ENCODE measurements around the gene MRPL58. TPM values are rescaled to one million over a fixed set of nuclear protein-coding genes. Genes with fewer than 3 reads are reported as not detected.

The MRPL58 gene
- total RNA-seq, 4 donors from 2014 or later, result 44.4 to 110 (median 61.6) TPM

GRCh38 chr17:75064867-75065561 is 52.5 kb downstream of the MRPL58 start:
- Histone ChIP-seq H3K36me3 (peaks cover 5 to 58% (median 24%) of the 10 kb centered on the region in 3 donors), H3K9me3 (no peaks in the 10 kb centered on the region), H3K27me3 (no peaks in the 10 kb centered on the region), H3K27ac (no peak overlapping the region), H3K4me3 (no peak overlapping the region), H3K4me1 (peaks cover 0 to 6% (median 4%) of the 10 kb centered on the region in 3 donors)
- no peak for DNase-seq
- intact Hi-C loops (cut with DNase I), result no loop called here
- 81 to 91% methylated on average over 5 to 12 of the region's 18 CpGs for WGBS, 2 donors
- no peak for TF ChIP-seq CTCF (IDR thresholded peaks at IDR 0.05)
- TF ChIP-seq POLR2A (IDR thresholded peaks at IDR 0.05), result no peak

- no peak overlapping the region for H3K4me3 ChIP-seq
- H3K27ac ChIP-seq, result no peak overlapping the region
- intact Hi-C loops (cut with DNase I), result no loop called here
- no peak for TF ChIP-seq CTCF (IDR thresholded peaks at IDR 0.05)
- no peak for TF ChIP-seq POLR2A (IDR thresholded peaks at IDR 0.05)
- H3K4me1 ChIP-seq, result peaks cover 0 to under 1% (median 0%) of the 10 kb centered on the region in 3 donors
- H3K9me3 ChIP-seq, result no peaks in the 10 kb centered on the region
- peaks cover 5 to 51% (median 24%) of the 10 kb centered on the region in 3 donors for H3K36me3 ChIP-seq
- WGBS, 2 donors, result 59 to 76% methylated on average over 5 to 6 of the region's 6 CpGs
- no peak for DNase-seq
- H3K27me3 ChIP-seq, result no peaks in the 10 kb centered on the region
Measured at GRCh38 chr17:75065562-75066151, 53.2 kb downstream of the MRPL58 start.

GRCh38 chr17:75067856-75068255 is 55.4 kb downstream of the MRPL58 start:
- no peaks in the 10 kb centered on the region for H3K27me3 ChIP-seq
- 39 to 48% methylated on average over 4 of the region's 4 CpGs for WGBS, 2 donors
- H3K4me3 ChIP-seq, result no peak overlapping the region
- H3K27ac ChIP-seq, result no peak overlapping the region
- H3K36me3 ChIP-seq, result peaks cover 1 to 29% (median 15%) of the 10 kb centered on the region in 3 donors
- TF ChIP-seq CTCF (IDR thresholded peaks at IDR 0.05) (no peak), POLR2A (IDR thresholded peaks at IDR 0.05) (no peak)
- intact Hi-C loops (cut with DNase I), result no loop called here
- DNase-seq, result no peak
- no peaks in the 10 kb centered on the region for H3K9me3 ChIP-seq
- no peaks in the 10 kb centered on the region for H3K4me1 ChIP-seq

- DNase-seq, result no peak
- 76 to 87% methylated on average over 8 of the region's 8 CpGs for WGBS, 2 donors
- peaks cover 0 to 20% (median 6%) of the 10 kb centered on the region in 3 donors for H3K36me3 ChIP-seq
- H3K27ac ChIP-seq, result no peak overlapping the region
- no peaks in the 10 kb centered on the region for H3K9me3 ChIP-seq
- H3K4me1 ChIP-seq, result peaks cover 0 to 6% (median 0%) of the 10 kb centered on the region in 3 donors
- no peaks in the 10 kb centered on the region for H3K27me3 ChIP-seq
- H3K4me3 ChIP-seq, result no peak overlapping the region
- TF ChIP-seq CTCF (IDR thresholded peaks at IDR 0.05) (no peak), POLR2A (IDR thresholded peaks at IDR 0.05) (no peak)
- intact Hi-C loops (cut with DNase I), result no loop called here
Measured at GRCh38 chr17:75068750-75069149, 56.3 kb downstream of the MRPL58 start.

- WGBS, 2 donors, result 58 to 74% methylated on average over 2 of the region's 2 CpGs
- Histone ChIP-seq H3K27me3 (no peaks in the 10 kb centered on the region), H3K27ac (no peak overlapping the region), H3K9me3 (no peaks in the 10 kb centered on the region), H3K4me1 (peaks cover 0 to 9% (median 0%) of the 10 kb centered on the region in 3 donors), H3K36me3 (peaks cover 0 to 10% (median 0%) of the 10 kb centered on the region in 3 donors), H3K4me3 (no peak overlapping the region)
- TF ChIP-seq CTCF (IDR thresholded peaks at IDR 0.05) (peak in 5 of 6 experiments; percentile 26 to 58 (median 44)), POLR2A (IDR thresholded peaks at IDR 0.05) (no peak)
- no peak for DNase-seq
- intact Hi-C loops (cut with DNase I), result no loop called here
Measured at GRCh38 chr17:75069783-75070182, 57.3 kb downstream of the MRPL58 start.

Measured in esophagus squamous epithelium (tissue), 5 donors.